Endothelial cell (in vitro differentiated cells): ENCODE measurements around the gene COX6A1. TPM values are rescaled to one million over a fixed set of nuclear protein-coding genes. Genes with fewer than 3 reads are reported as not detected.
"Not testable (repeated sequence)": the region's sequence is repeated elsewhere in the genome, so short reads cannot be mapped to it uniquely, and the experiment has no call there.

ENCODE experiments used
- DNase-seq: peaks from one replicate; pipeline ENCODE4 v3.0.0; 2021; ENCODE audit warnings: low spot score
- H3K27ac Mint-ChIP-seq: one replicate; pipeline ENCODE4 v1.8.0; 2021; ENCODE audit warnings: mixed read lengths, inconsistent platforms; ENCODE audit not compliant: unreplicated experiment
- H3K27me3 Mint-ChIP-seq: one replicate; pipeline ENCODE4 v1.8.0; 2021; ENCODE audit warnings: mild to moderate bottlenecking, moderate library complexity, mixed read lengths, inconsistent platforms; ENCODE audit not compliant: unreplicated experiment
- H3K36me3 Mint-ChIP-seq: one replicate; pipeline ENCODE4 v1.8.0; 2021; ENCODE audit warnings: mild to moderate bottlenecking, low read depth, mixed read lengths, inconsistent platforms; ENCODE audit not compliant: unreplicated experiment
- H3K4me1 Mint-ChIP-seq: one replicate; pipeline ENCODE4 v1.8.0; 2021; ENCODE audit warnings: mild to moderate bottlenecking, mixed read lengths, inconsistent platforms; ENCODE audit not compliant: unreplicated experiment
- H3K4me3 Mint-ChIP-seq: one replicate; pipeline ENCODE4 v1.8.0; 2021; ENCODE audit warnings: mild to moderate bottlenecking, mixed read lengths, inconsistent platforms; ENCODE audit not compliant: unreplicated experiment
- H3K9me3 Mint-ChIP-seq: one replicate; pipeline ENCODE4 v1.8.0; 2021; ENCODE audit warnings: mixed read lengths, inconsistent platforms; ENCODE audit not compliant: unreplicated experiment
- CTCF ChIP-seq: fragments of 200-600 bp; sonication (generic); IDR thresholded peaks from one replicate; pipeline ENCODE4 v1.5.0; 2021; ENCODE audit warnings: antibody characterized with exemption; ENCODE audit not compliant: unreplicated experiment
- total RNA-seq: library from RNA; stranded (reverse); fragmentation: NEBNext Ultra II Directional; extraction: Animal tissue kit (Norgen Biotek cat#: 25700); gene quantifications from one replicate; pipeline ENCODE4 v1.2.1, GENCODE V29; 2021; ENCODE audit not compliant: unreplicated experiment

Gene COX6A1
- total RNA-seq, 1 donor from 2014 or later, result 294 TPM

DNA sequence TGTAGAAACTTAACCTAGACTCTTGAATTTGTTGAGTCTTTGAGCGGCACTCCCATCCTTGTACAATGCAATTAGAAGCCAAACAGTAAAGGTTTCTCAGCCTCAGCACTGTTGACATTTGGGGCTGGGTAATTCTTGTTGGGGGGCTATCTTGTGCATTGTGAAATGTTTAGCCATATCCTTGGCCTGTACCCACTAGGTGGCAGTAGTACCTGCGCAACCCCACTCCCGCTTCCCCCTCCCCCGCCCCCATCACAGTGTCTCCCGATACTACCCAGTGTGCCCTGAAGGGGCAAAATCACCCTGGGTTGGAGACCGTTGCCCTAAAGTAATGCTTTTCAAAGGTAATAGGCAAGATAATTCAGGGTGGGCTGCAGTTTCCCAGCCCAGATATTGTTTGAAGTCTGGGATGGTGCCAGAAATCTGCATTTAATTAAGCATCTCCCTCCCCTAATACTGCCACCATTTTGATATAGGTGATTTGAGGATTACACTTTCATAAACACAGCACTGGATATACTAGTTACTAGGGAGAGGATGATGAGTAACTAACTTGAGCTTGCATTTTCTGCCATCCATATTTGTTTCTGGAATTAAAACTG lies 1.8 kb downstream of the COX6A1 start:
- peaks cover 5% of the 10 kb centered on the region for H3K36me3 Mint-ChIP-seq
- no peak overlapping the region for H3K27ac Mint-ChIP-seq
- H3K9me3 Mint-ChIP-seq, result no peaks in the 10 kb centered on the region
- H3K27me3 Mint-ChIP-seq, result no peaks in the 10 kb centered on the region
- H3K4me3 Mint-ChIP-seq, result no peak overlapping the region
- peaks cover 4% of the 10 kb centered on the region for H3K4me1 Mint-ChIP-seq
- TF ChIP-seq CTCF, result peak; percentile 74
- peak; percentile 71 for DNase-seq

DNA sequence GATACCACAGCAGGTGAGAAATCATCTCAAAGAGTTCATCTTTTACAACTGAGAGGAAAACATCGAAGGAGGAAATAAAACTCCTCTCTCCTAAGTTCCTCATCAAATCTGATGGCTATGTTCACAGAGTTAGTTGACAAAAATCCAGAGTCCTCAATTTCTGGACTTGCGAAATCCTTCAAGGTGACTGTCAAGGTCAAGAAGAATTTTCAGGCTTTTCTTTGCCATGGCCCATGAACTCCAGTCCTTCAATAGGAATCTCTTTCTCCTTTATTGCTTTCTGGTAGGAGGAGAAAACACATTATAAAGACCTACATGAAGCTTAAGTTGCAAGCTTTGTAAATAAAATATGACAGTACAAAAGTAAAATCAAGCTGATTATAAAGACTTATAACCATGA lies 6.8 kb downstream of the COX6A1 start:
- no peak for TF ChIP-seq CTCF
- no peak overlapping the region for H3K27ac Mint-ChIP-seq
- H3K36me3 Mint-ChIP-seq, result peaks cover 19% of the 10 kb centered on the region
- H3K4me1 Mint-ChIP-seq, result peaks cover 17% of the 10 kb centered on the region
- H3K9me3 Mint-ChIP-seq, result no peaks in the 10 kb centered on the region
- peak overlapping the region; percentile 100 for H3K4me3 Mint-ChIP-seq
- no peak for DNase-seq
- peaks cover 7% of the 10 kb centered on the region for H3K27me3 Mint-ChIP-seq

DNA sequence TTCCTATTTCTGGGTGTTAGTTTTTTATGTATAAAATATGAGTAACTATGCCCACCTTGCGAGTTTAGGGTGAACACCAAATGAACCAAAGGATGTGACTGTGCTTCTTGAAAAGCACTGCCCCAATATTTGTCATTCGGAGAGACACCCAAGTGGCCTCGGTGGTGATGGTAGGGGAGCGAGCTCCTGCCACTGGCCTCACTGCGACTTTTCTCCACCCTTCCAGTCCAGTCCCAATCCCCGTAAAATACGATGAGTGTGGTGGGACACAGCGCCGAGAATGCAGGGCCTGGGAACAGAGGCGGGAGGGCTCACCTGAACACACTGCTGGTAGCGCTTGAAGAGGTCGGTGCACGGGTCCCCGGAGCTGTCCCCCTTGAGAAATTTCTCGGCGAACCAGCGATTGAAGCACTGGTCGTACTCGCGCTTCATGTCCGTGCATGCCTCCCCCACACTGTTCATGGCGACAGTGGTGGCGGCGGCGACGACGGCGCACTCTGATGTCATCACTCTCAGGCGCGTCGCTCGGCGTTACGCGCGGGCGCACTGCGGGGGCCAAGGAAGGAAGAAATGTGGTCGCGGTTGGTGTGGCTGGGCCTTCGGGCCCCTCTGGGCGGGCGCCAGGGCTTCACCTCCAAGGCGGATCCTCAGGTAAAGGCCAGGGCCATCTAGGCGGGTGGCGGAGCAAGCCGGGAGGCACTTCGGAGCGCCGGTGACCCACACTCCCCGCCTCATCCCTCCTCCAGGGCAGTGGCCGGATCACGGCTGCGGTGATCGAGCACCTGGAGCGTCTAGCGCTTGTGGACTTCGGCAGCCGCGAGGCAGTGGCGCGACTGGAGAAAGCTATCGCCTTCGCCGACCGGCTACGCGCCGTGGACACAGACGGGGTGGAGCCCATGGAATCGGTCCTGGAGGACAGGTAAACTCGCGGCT lies 8.3 kb downstream of the COX6A1 start, which contains the start of the genes GATC and TRIAP1:
Gene GATC, plus strand, starts transcription at position 534 of the 933 bp plus-strand sequence. Its CDS starts 37 bp downstream, at position 571.
Gene TRIAP1, minus strand, starts transcription at position 474 of the 933 bp plus-strand sequence. Its CDS starts 12 bp downstream, at position 462.
- H3K4me1 Mint-ChIP-seq, result peaks cover 17% of the 10 kb centered on the region
- peak; percentile 87 for DNase-seq
- no peaks in the 10 kb centered on the region for H3K9me3 Mint-ChIP-seq
- H3K4me3 Mint-ChIP-seq, result peak within 1 kb of the TSS; percentile 100
- peak within 1 kb of the TSS; percentile 92 for H3K27ac Mint-ChIP-seq
- peaks cover 17% of the 10 kb centered on the region for H3K36me3 Mint-ChIP-seq
- TF ChIP-seq CTCF, result no peak
- peaks cover 7% of the 10 kb centered on the region for H3K27me3 Mint-ChIP-seq

GRCh38 chr12:120446844-120447178 lies 8.9 kb downstream of the COX6A1 start:
- H3K9me3 Mint-ChIP-seq, H3K27me3 Mint-ChIP-seq, DNase-seq: not testable (repeated sequence)
- Mint-ChIP-seq H3K36me3 (peaks cover 15% of the 10 kb centered on the region), H3K27ac (peak overlapping the region; percentile 64), H3K4me3 (peak overlapping the region; percentile 100), H3K4me1 (peaks cover 17% of the 10 kb centered on the region)

- Mint-ChIP-seq H3K27ac (no peak overlapping the region), H3K9me3 (no peaks in the 10 kb centered on the region), H3K4me1 (peaks cover 17% of the 10 kb centered on the region), H3K4me3 (no peak overlapping the region), H3K36me3 (peaks cover 15% of the 10 kb centered on the region), H3K27me3 (peaks cover 7% of the 10 kb centered on the region)
- no peak for DNase-seq
- TF ChIP-seq CTCF, result no peak
Observed at GRCh38 chr12:120447992-120448391, 10.1 kb downstream of the COX6A1 start.

- H3K4me3 Mint-ChIP-seq, H3K4me1 Mint-ChIP-seq, H3K9me3 Mint-ChIP-seq, H3K27ac Mint-ChIP-seq, H3K36me3 Mint-ChIP-seq, H3K27me3 Mint-ChIP-seq, DNase-seq: not testable (repeated sequence)
Observed at GRCh38 chr12:120452524-120452923, 14.6 kb downstream of the COX6A1 start.
